Astrocyte (in vitro differentiated cells and primary cell): Measurements from ENCODE around the gene CD3E. TPM values are rescaled to one million over a fixed set of nuclear protein-coding genes. Genes with fewer than 3 reads are reported as not detected.

Source experiments
- DNase-seq: peaks from one replicate; pipeline ENCODE4 v3.0.0-alpha.2; 2010; ENCODE audit warnings: low read depth
- FAIRE-seq: peaks from 2 replicates; lab custom pipeline; 2011; peaks lifted over from hg19 to GRCh38; lab: Jason Lieb, UNC
- H2AFZ ChIP-seq: 2 replicates; pipeline ENCODE4 v1.6.0; 2012; ENCODE audit warnings: low read depth, low read length, inconsistent platforms
- H3K27ac ChIP-seq: 2 replicates; pipeline ENCODE4 v1.5.1; 2011; ENCODE audit warnings: low read depth, low read length, inconsistent platforms
- H3K27me3 ChIP-seq: 2 replicates; pipeline ENCODE4 v1.6.0; 2011; ENCODE audit warnings: low read length, inconsistent platforms; ENCODE audit not compliant: insufficient read depth
- H3K36me3 ChIP-seq: 2 replicates; pipeline ENCODE4 v1.5.1; 2011; ENCODE audit warnings: low read length, inconsistent platforms; ENCODE audit not compliant: insufficient read depth
- H3K4me1 ChIP-seq: 2 replicates; pipeline ENCODE4 v1.5.1; 2011; ENCODE audit warnings: low read length, inconsistent platforms; ENCODE audit not compliant: insufficient read depth
- H3K4me2 ChIP-seq: 2 replicates; pipeline ENCODE4 v1.6.0; 2012; ENCODE audit warnings: low read length, inconsistent platforms
- H3K4me3 ChIP-seq: 2 replicates; pipeline ENCODE4 v1.5.1; 2011; ENCODE audit warnings: low read depth, mild to moderate bottlenecking, low read length, inconsistent platforms; ENCODE audit not compliant: insufficient read depth
- H3K79me2 ChIP-seq: 2 replicates; pipeline ENCODE4 v1.6.0; 2012; ENCODE audit warnings: mild to moderate bottlenecking, low read length, inconsistent platforms; ENCODE audit not compliant: insufficient read depth
- H3K9ac ChIP-seq: 2 replicates; pipeline ENCODE4 v1.6.0; 2012; ENCODE audit warnings: mild to moderate bottlenecking, low read length, inconsistent platforms
- H3K9me3 ChIP-seq: 2 replicates; pipeline ENCODE4 v1.5.1; 2012; ENCODE audit warnings: low read depth, mild to moderate bottlenecking, low read length, inconsistent platforms; ENCODE audit not compliant: insufficient read depth
- H4K20me1 ChIP-seq: 2 replicates; pipeline ENCODE4 v1.6.0; 2012; ENCODE audit warnings: low read length, inconsistent platforms; ENCODE audit not compliant: insufficient read depth
- H3K27ac Mint-ChIP-seq: one replicate; pipeline ENCODE4 v1.8.0; 2021; ENCODE audit warnings: mild to moderate bottlenecking, mixed read lengths; ENCODE audit not compliant: unreplicated experiment
- H3K27me3 Mint-ChIP-seq: one replicate; pipeline ENCODE4 v1.8.0; 2021; ENCODE audit warnings: low read depth, mixed read lengths; ENCODE audit not compliant: unreplicated experiment
- H3K36me3 Mint-ChIP-seq: one replicate; pipeline ENCODE4 v1.8.0; 2021; ENCODE audit warnings: low read depth, mixed read lengths; ENCODE audit not compliant: unreplicated experiment
- H3K4me1 Mint-ChIP-seq: one replicate; pipeline ENCODE4 v1.8.0; 2021; ENCODE audit warnings: low read depth, mixed read lengths; ENCODE audit not compliant: unreplicated experiment
- H3K4me3 Mint-ChIP-seq: one replicate; pipeline ENCODE4 v1.8.0; 2021; ENCODE audit warnings: mild to moderate bottlenecking, moderate library complexity, mixed read lengths; ENCODE audit not compliant: unreplicated experiment
- H3K9me3 Mint-ChIP-seq: one replicate; pipeline ENCODE4 v1.8.0; 2021; ENCODE audit warnings: mild to moderate bottlenecking, mixed read lengths; ENCODE audit not compliant: unreplicated experiment
- CTCF ChIP-seq: IDR thresholded peaks from 2 replicates; pipeline ENCODE4 v1.5.1; 2011; ENCODE audit warnings: low read depth, mild to moderate bottlenecking, inconsistent platforms, low read length, moderate library complexity; ENCODE audit not compliant: insufficient read depth
- EZH2 ChIP-seq: IDR thresholded peaks from 2 replicates; pipeline ENCODE4 v1.6.1; 2012; ENCODE audit warnings: mild to moderate bottlenecking, low read length, inconsistent platforms; ENCODE audit not compliant: insufficient read depth
- total RNA-seq: library from RNA; stranded (reverse); gene quantifications from 2 replicates; pipeline ENCODE4 v1.2.1, GENCODE V29; 2021

Gene CD3E
- total RNA-seq, 1 donor from 2014 or later: not detected

GRCh38 chr11:118272001-118272400, 32.5 kb upstream of the CD3E start:
- DNase-seq (no peak), FAIRE-seq (no peak)
- Histone ChIP-seq H3K27ac (no peak overlapping the region), H3K4me1 (peaks cover 1% of the 10 kb centered on the region), H3K79me2 (no peaks in the 10 kb centered on the region), H3K9ac (no peak overlapping the region), H4K20me1 (no peaks in the 10 kb centered on the region), H3K27me3 (peaks cover 13% of the 10 kb centered on the region), H3K9me3 (no peaks in the 10 kb centered on the region), H2AFZ (no peak overlapping the region), H3K4me3 (no peak overlapping the region), H3K4me2 (no peak overlapping the region), H3K36me3 (no peaks in the 10 kb centered on the region)
- TF ChIP-seq EZH2: no peak
- H3K27me3 Mint-ChIP-seq: peaks cover 20% of the 10 kb centered on the region
- H3K4me3 Mint-ChIP-seq: no peak overlapping the region
- no peaks in the 10 kb centered on the region for H3K36me3 Mint-ChIP-seq
- no peak overlapping the region for H3K27ac Mint-ChIP-seq
- peaks cover 3% of the 10 kb centered on the region for H3K4me1 Mint-ChIP-seq
- peaks cover 2% of the 10 kb centered on the region for H3K9me3 Mint-ChIP-seq

GRCh38 chr11:118274186-118274585, 30.3 kb upstream of the CD3E start:
- H3K4me1 ChIP-seq: peaks cover 7% of the 10 kb centered on the region
- Mint-ChIP-seq H3K4me1 (peaks cover 3% of the 10 kb centered on the region), H3K36me3 (no peaks in the 10 kb centered on the region), H3K27ac (no peak overlapping the region), H3K9me3 (peaks cover 2% of the 10 kb centered on the region), H3K27me3 (peaks cover 20% of the 10 kb centered on the region), H3K4me3 (no peak overlapping the region)
- no peaks in the 10 kb centered on the region for H3K36me3 ChIP-seq
- no peak overlapping the region for H3K27ac ChIP-seq
- H3K9ac ChIP-seq: no peak overlapping the region
- no peak overlapping the region for H3K4me3 ChIP-seq
- DNase-seq (peak; percentile 3), FAIRE-seq (no peak)
- no peaks in the 10 kb centered on the region for H3K9me3 ChIP-seq
- H3K27me3 ChIP-seq: peaks cover 4% of the 10 kb centered on the region
- no peak for TF ChIP-seq EZH2
- H3K4me2 ChIP-seq: no peak overlapping the region
- H4K20me1 ChIP-seq: no peaks in the 10 kb centered on the region
- H3K79me2 ChIP-seq: no peaks in the 10 kb centered on the region
- H2AFZ ChIP-seq: no peak overlapping the region

DNA sequence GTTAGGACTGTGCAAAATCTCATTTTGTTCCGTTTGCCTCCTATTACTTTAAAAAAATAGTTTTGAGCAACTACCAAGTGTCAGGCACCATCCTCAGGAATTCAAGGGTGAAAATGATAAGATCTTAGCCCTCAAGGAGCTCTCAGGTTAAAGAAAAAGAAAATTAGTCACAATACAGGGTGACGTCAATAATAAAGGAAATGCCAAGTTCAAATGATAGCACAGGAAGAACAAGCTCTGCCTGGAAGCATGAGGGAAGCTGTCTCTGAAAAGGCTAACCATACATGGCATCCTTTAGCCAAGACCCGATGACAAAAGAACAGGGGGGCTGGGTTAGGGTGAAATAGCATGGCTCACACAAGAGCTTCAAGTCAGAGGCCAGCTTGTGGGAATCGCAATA, 29.4 kb upstream of the CD3E start:
- Histone ChIP-seq H3K9me3 (no peaks in the 10 kb centered on the region), H3K4me2 (no peak overlapping the region), H3K9ac (no peak overlapping the region), H3K27ac (no peak overlapping the region), H3K4me1 (peaks cover 7% of the 10 kb centered on the region), H4K20me1 (no peaks in the 10 kb centered on the region), H3K79me2 (no peaks in the 10 kb centered on the region), H3K4me3 (no peak overlapping the region), H3K27me3 (no peaks in the 10 kb centered on the region), H2AFZ (no peak overlapping the region), H3K36me3 (no peaks in the 10 kb centered on the region)
- no peak overlapping the region for H3K4me3 Mint-ChIP-seq
- TF ChIP-seq EZH2 (no peak), CTCF (no peak)
- H3K4me1 Mint-ChIP-seq: peaks cover 3% of the 10 kb centered on the region
- FAIRE-seq: no peak
- H3K27me3 Mint-ChIP-seq: peaks cover 15% of the 10 kb centered on the region
- H3K9me3 Mint-ChIP-seq: peaks cover 2% of the 10 kb centered on the region
- peak; percentile 49 for DNase-seq
- no peaks in the 10 kb centered on the region for H3K36me3 Mint-ChIP-seq
- H3K27ac Mint-ChIP-seq: no peak overlapping the region

GRCh38 chr11:118276422-118276821, 28.1 kb upstream of the CD3E start:
- Histone ChIP-seq H3K36me3 (no peaks in the 10 kb centered on the region), H2AFZ (no peak overlapping the region), H3K4me2 (no peak overlapping the region), H3K9ac (no peak overlapping the region), H3K79me2 (no peaks in the 10 kb centered on the region), H3K4me3 (no peak overlapping the region), H4K20me1 (no peaks in the 10 kb centered on the region), H3K4me1 (peaks cover 7% of the 10 kb centered on the region), H3K27ac (no peak overlapping the region), H3K27me3 (no peaks in the 10 kb centered on the region), H3K9me3 (no peaks in the 10 kb centered on the region)
- FAIRE-seq: no peak
- no peak for DNase-seq
- Mint-ChIP-seq H3K27me3 (peaks cover 12% of the 10 kb centered on the region), H3K4me3 (no peak overlapping the region), H3K27ac (no peak overlapping the region), H3K36me3 (no peaks in the 10 kb centered on the region), H3K9me3 (peaks cover 2% of the 10 kb centered on the region), H3K4me1 (peaks cover 3% of the 10 kb centered on the region)
- no peak for TF ChIP-seq EZH2
- TF ChIP-seq CTCF: no peak
